Psoas muscle (tissue), 8 donors: ENCODE measurements around the gene TCERG1L. TPM values are rescaled to one million over a fixed set of nuclear protein-coding genes. Genes with fewer than 3 reads are reported as not detected.
A peak's percentile ranks its signal among the peaks of the same experiment; 100 is the strongest.

Source experiments
- ATAC-seq, 4 donors: fragments of 200-7000 bp; cut with Tn5 transposase; one replicate each; pipeline ENCODE4 v1.9.1; 2020; ENCODE audit warnings: moderate library complexity in 3 of 4, mild to moderate bottlenecking in 2 of 4
- DNase-seq, 2 donors: peaks; one replicate each; pipeline ENCODE4 v3.0.0-alpha.2; 2020
- H3K27ac ChIP-seq: fragments of 200-600 bp; one replicate; pipeline ENCODE4 v1.8.0; 2022
- H3K27me3 ChIP-seq, 3 donors: fragments of 200-600 bp in 1 of 3; one replicate each; pipeline versions ENCODE4 v1.6.1 to v1.8.0; 2013 to 2022; ENCODE audit warnings: low read length in 2 of 3, mild to moderate bottlenecking in 2 of 3, moderate library complexity in 1 of 3; ENCODE audit not compliant: insufficient read depth in 3 of 3
- H3K36me3 ChIP-seq, 2 donors: fragments of 200-600 bp in 1 of 2; one replicate each; pipeline versions ENCODE4 v1.6.1 to v1.8.0; 2013 to 2022; ENCODE audit warnings: low read depth in 1 of 2, mild to moderate bottlenecking in 1 of 2, moderate library complexity in 1 of 2; ENCODE audit not compliant: insufficient read depth in 1 of 2
- H3K4me1 ChIP-seq: fragments of 200-600 bp; one replicate; pipeline ENCODE4 v1.8.0; 2022
- H3K4me3 ChIP-seq: fragments of 200-600 bp; one replicate; pipeline ENCODE4 v1.8.0; 2022; ENCODE audit warnings: mild to moderate bottlenecking
- H3K9me3 ChIP-seq: fragments of 200-600 bp; one replicate; pipeline ENCODE4 v1.8.0; 2022
- WGBS, 3 donors: extraction: QIAGEN DNeasy Blood & Tissue Kit; methylation state at CpG; one replicate each; pipeline versions ENCODE4 v1.1.6 to v1.1.7; 2013; 5-methylcytosine and 5-hydroxymethylcytosine counted together
- intact Hi-C, 2 donors: fragments of 100-400 bp; cut with DNase I; formaldehyde crosslinking; loops; one replicate each; pipeline versions ENCODE4 v1.11.0 to v1.14.2; 2022
- polyA plus RNA-seq, 3 donors: library from polyadenylated mRNA; stranded (reverse); fragments of 200-250 nt; gene quantifications; one replicate each; pipeline ENCODE4 v1.2.3, GENCODE V29; 2013
- total RNA-seq, 4 donors: library from RNA; stranded (reverse); fragmentation: NEBNext Ultra II Directional in 2 of 4; extraction: Animal tissue kit (Norgen Biotek cat#: 25700) in 2 of 4; gene quantifications; one replicate each; pipeline versions ENCODE4 v1.2.1 to v1.2.4, GENCODE V29; 2021 to 2023
- TF ChIP-seq, protein P1 (sequence below): fragments of 200-600 bp; IDR thresholded peaks from one replicate; pipeline ENCODE4 v1.8.0; 2022; ENCODE audit warnings: antibody characterized with exemption
- donor health status: healthy with polysubstance abuse.
- donor health status: DM: no; HTN: no; CAD: no; lungs with moderate emphysema.
- donor health status: Bipolar disorder and iron deficiency.
- donor health status: healthy.
- donor health status: DM: yes; HTN: yes; CAD: no.
- donor health status: DM: no; HTN: no; CAD: no.
- donor health status: DM: no; HTN: no; CAD: no.
- donor health status: DM: yes; HTN: yes; CAD: no.

The TCERG1L gene
- total and polyA plus RNA-seq, 7 donors: 0.01 TPM; not detected in 6

DNA sequence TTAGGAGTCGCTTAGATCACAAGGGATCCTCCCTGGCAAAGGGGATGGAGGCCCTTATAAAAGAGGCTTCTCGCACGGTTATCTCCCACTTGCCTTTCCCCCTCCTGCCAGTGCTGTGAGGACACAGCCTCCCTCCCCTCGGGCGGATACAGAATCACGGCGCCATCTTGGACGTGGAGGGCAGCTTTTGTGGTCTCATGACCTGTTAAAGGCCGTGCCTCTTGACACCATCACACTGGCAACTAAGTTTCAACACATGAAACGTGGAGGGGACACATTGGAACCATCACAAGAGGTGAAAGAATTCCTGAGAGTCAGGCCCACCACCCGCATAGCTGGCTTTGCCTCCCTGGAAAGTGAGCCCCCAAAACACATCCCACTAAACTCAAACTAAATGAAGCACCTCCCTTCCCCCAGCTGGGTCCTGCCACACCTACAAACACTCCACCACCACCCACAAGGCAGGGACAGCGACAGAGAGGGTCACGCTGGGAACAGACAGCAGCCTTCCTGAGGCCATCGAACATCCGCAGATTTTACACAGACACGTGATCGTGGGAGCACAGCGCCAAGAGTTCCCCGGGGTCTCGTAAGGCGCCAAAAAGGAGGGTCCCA, 110.6 kb downstream of the TCERG1L start:
- Histone ChIP-seq H3K27ac (no peak overlapping the region), H3K9me3 (no peaks in the 10 kb centered on the region), H3K27me3 (peaks cover 0 to 5% (median 3%) of the 10 kb centered on the region in 3 donors), H3K4me3 (no peak overlapping the region), H3K36me3 (no peaks in the 10 kb centered on the region), H3K4me1 (no peaks in the 10 kb centered on the region)
- ATAC-seq (no peak), DNase-seq (peak in 1 of 2 donors; percentile 8)
- intact Hi-C loops: no loop called here
- 62 to 66% (median 63%) methylated on average over 21 of the region's 21 CpGs for WGBS, 3 donors
- TF ChIP-seq, protein P1, sequence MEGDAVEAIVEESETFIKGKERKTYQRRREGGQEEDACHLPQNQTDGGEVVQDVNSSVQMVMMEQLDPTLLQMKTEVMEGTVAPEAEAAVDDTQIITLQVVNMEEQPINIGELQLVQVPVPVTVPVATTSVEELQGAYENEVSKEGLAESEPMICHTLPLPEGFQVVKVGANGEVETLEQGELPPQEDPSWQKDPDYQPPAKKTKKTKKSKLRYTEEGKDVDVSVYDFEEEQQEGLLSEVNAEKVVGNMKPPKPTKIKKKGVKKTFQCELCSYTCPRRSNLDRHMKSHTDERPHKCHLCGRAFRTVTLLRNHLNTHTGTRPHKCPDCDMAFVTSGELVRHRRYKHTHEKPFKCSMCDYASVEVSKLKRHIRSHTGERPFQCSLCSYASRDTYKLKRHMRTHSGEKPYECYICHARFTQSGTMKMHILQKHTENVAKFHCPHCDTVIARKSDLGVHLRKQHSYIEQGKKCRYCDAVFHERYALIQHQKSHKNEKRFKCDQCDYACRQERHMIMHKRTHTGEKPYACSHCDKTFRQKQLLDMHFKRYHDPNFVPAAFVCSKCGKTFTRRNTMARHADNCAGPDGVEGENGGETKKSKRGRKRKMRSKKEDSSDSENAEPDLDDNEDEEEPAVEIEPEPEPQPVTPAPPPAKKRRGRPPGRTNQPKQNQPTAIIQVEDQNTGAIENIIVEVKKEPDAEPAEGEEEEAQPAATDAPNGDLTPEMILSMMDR: no peak

DNA sequence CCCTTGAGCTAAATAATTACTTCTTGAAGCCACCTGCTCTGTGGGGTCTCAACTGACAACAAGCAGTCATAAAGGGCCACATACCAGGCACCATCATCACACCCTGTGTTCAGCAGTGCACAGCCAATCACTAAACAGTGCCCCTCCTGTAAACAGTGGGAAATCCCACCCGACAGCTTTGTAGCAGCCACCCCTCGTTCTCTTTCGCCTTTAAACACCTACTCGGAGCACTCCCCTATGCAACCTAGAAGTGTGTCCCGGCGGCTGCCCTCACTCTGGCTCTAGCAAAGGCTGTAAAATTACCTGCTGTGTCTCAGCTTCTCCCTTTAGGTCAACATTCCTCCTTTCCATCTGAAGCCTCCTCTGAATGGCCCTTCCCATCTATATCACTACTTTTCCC, 111.9 kb downstream of the TCERG1L start:
- Histone ChIP-seq H3K9me3 (no peaks in the 10 kb centered on the region), H3K4me3 (no peak overlapping the region), H3K27me3 (peaks cover 0 to 5% (median 3%) of the 10 kb centered on the region in 3 donors), H3K27ac (no peak overlapping the region), H3K36me3 (no peaks in the 10 kb centered on the region), H3K4me1 (no peaks in the 10 kb centered on the region)
- no peak for DNase-seq
- intact Hi-C loops: no loop called here
- TF ChIP-seq, protein P1: no peak
- WGBS, 3 donors: 57 to 64% (median 61%) methylated on average over 6 of the region's 6 CpGs
- ATAC-seq: no peak

DNA sequence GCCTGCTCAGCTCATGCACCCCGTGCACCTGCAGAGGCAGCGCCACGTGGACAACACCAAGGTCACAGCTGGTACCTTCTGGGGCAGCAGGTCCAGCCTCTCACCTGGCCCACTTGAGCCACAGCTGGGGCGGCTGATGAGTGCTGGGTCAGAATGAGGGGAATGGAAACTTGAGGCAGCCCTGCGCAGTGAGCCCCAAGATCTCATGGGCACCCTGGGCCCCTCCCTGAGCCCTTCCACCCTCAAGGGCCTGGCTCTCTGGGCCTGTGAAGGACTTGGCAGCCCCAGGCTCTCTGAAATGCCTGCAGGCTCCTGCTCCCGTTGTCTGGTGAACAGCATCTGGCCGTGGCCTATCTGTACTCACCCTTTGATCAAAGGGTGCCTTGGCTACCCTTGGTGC, 112.7 kb downstream of the TCERG1L start:
- Histone ChIP-seq H3K4me3 (no peak overlapping the region), H3K27me3 (peaks cover 0 to 5% (median 5%) of the 10 kb centered on the region in 3 donors), H3K4me1 (no peaks in the 10 kb centered on the region), H3K36me3 (no peaks in the 10 kb centered on the region), H3K27ac (no peak overlapping the region), H3K9me3 (no peaks in the 10 kb centered on the region)
- ATAC-seq (no peak), DNase-seq (no peak)
- TF ChIP-seq, protein P1: no peak
- intact Hi-C loops: no loop called here
- 81 to 84% (median 81%) methylated on average over 7 of the region's 7 CpGs for WGBS, 3 donors

DNA sequence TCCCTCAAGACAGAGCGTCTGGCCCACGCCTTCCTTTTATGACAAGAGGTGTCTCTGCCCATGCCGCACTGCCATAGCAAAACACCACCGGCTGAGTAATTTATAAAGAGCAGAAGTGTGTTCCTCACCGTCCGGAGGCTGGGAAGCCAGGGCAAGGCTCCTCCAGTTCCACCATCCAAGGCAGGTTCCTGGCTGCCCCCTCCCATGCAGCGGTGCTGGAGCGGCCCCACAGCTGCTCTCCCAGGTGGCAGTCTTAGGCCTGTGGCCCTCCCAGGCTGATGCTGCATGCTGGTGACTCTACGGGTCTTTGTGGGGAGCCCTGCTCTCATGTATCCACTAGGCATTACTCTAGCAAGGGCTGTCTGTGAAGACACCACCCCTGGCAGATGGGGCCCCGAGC, 113.1 kb downstream of the TCERG1L start:
- Histone ChIP-seq H3K27ac (no peak overlapping the region), H3K4me3 (no peak overlapping the region), H3K9me3 (no peaks in the 10 kb centered on the region), H3K36me3 (no peaks in the 10 kb centered on the region), H3K4me1 (no peaks in the 10 kb centered on the region), H3K27me3 (peaks cover 0 to 5% (median 5%) of the 10 kb centered on the region in 3 donors)
- ATAC-seq (no peak), DNase-seq (peak in 1 of 2 donors; percentile 19)
- TF ChIP-seq, protein P1: no peak
- intact Hi-C loops: no loop called here
- WGBS, 3 donors: 84 to 85% (median 85%) methylated on average over 9 to 10 of the region's 10 CpGs
